Skin epidermis (tissue), 12 donors: ENCODE data around the gene TMEM81.

Experiments used
- H3K27ac ChIP-seq, 21 experiments: fragments of 200-600 bp; sonication (generic) in 11 of 21; one replicate each; pipeline ENCODE4 v1.5.0; 2020; ENCODE audit warnings: mild to moderate bottlenecking in 3 of 21, inconsistent platforms in 2 of 21, moderate library complexity in 2 of 21
- H3K4me3 ChIP-seq, 7 experiments: fragments of 200-600 bp; sonication (generic) in 2 of 7; one replicate each; pipeline ENCODE4 v1.5.0; 2020; ENCODE audit warnings: inconsistent platforms in 2 of 7, mild to moderate bottlenecking in 2 of 7, moderate library complexity in 1 of 7

Gene TMEM81

GRCh38 chr1:205077934-205078311, 6.3 kb downstream of the TMEM81 start:
- H3K4me3 ChIP-seq = no peak overlapping the region
- H3K27ac ChIP-seq = peak overlapping the region in 5 of 21 experiments; percentile 15 to 73 (median 57)

- H3K27ac ChIP-seq = peak overlapping the region in 6 of 21 experiments; percentile 9 to 73 (median 54)
- H3K4me3 ChIP-seq = no peak overlapping the region
These were observed 6.9 kb downstream of the TMEM81 start for GRCh38 chr1:205077158-205077933.

- no peak overlapping the region for H3K4me3 ChIP-seq
- H3K27ac ChIP-seq = no peak overlapping the region
These were observed 8.0 kb downstream of the TMEM81 start for GRCh38 chr1:205076245-205076761.

GRCh38 chr1:205075642-205076155, 8.6 kb downstream of the TMEM81 start:
- H3K27ac ChIP-seq = no peak overlapping the region
- H3K4me3 ChIP-seq = no peak overlapping the region

- peak overlapping the region in 8 of 21 experiments; percentile 32 to 78 (median 69) for H3K27ac ChIP-seq
- H3K4me3 ChIP-seq = no peak overlapping the region
These were observed 9.7 kb downstream of the TMEM81 start for GRCh38 chr1:205074513-205074912.

- peak overlapping the region in 15 of 21 experiments; percentile 8 to 83 (median 60) for H3K27ac ChIP-seq
- H3K4me3 ChIP-seq = no peak overlapping the region
These were observed 10.2 kb downstream of the TMEM81 start for GRCh38 chr1:205074084-205074483.

- Histone ChIP-seq H3K27ac (peak overlapping the region in 18 of 21 experiments; percentile 8 to 83 (median 62)), H3K4me3 (no peak overlapping the region)
These were observed 10.7 kb downstream of the TMEM81 start for GRCh38 chr1:205073511-205073910.

GRCh38 chr1:205072881-205073280, 11.4 kb downstream of the TMEM81 start:
- H3K4me3 ChIP-seq = no peak overlapping the region
- peak overlapping the region in 15 of 21 experiments; percentile 39 to 83 (median 64) for H3K27ac ChIP-seq

GRCh38 chr1:205072286-205072685, 12.0 kb downstream of the TMEM81 start:
- no peak overlapping the region for H3K4me3 ChIP-seq
- peak overlapping the region in 1 of 21 experiments; percentile 16 for H3K27ac ChIP-seq

- Histone ChIP-seq H3K27ac (no peak overlapping the region), H3K4me3 (no peak overlapping the region)
These were observed 12.5 kb downstream of the TMEM81 start for GRCh38 chr1:205071801-205072200.

- Histone ChIP-seq H3K27ac (no peak overlapping the region), H3K4me3 (no peak overlapping the region)
These were observed 13.2 kb downstream of the TMEM81 start for GRCh38 chr1:205071028-205071409.

- Histone ChIP-seq H3K27ac (no peak overlapping the region), H3K4me3 (no peak overlapping the region)
These were observed 14.7 kb downstream of the TMEM81 start for GRCh38 chr1:205069371-205070125.

- Histone ChIP-seq H3K27ac (no peak overlapping the region), H3K4me3 (no peak overlapping the region)
These were observed 15.7 kb downstream of the TMEM81 start for GRCh38 chr1:205068457-205069040.

GRCh38 chr1:205068001-205068400, 16.3 kb downstream of the TMEM81 start:
- Histone ChIP-seq H3K4me3 (no peak overlapping the region), H3K27ac (no peak overlapping the region)

- H3K4me3 ChIP-seq = no peak overlapping the region
These were observed 17.2 kb downstream of the TMEM81 start for GRCh38 chr1:205067031-205067430.

GRCh38 chr1:205066141-205066818, 18.0 kb downstream of the TMEM81 start:
- Histone ChIP-seq H3K27ac (no peak overlapping the region), H3K4me3 (no peak overlapping the region)

More at GRCh38 chr1:205067031-205067430, 17.2 kb downstream of the TMEM81 start:
- H3K27ac ChIP-seq = no peak overlapping the region

GRCh38 chr1:205065666-205066065, 18.6 kb downstream of the TMEM81 start:
- no peak overlapping the region for H3K27ac ChIP-seq
- H3K4me3 ChIP-seq = no peak overlapping the region

GRCh38 chr1:205064741-205065316, 19.4 kb downstream of the TMEM81 start:
- no peak overlapping the region for H3K4me3 ChIP-seq

GRCh38 chr1:205064301-205064700, 20.0 kb downstream of the TMEM81 start:
- Histone ChIP-seq H3K4me3 (no peak overlapping the region), H3K27ac (no peak overlapping the region)

More at GRCh38 chr1:205064741-205065316, 19.4 kb downstream of the TMEM81 start:
- H3K27ac ChIP-seq = no peak overlapping the region
